Parathyroid adenoma (tissue), 2 donors: Measurements from ENCODE around the gene TM9SF3.

Experiments used
- H2AFZ ChIP-seq: fragments of 300-600 bp; sonication (generic); one replicate; pipeline ENCODE4 v1.7.0; 2017; ENCODE audit warnings: antibody characterized with exemption, mild to moderate bottlenecking
- H3K27ac ChIP-seq: fragments of 300-600 bp; sonication (generic); one replicate; pipeline ENCODE4 v1.7.0; 2017
- H3K27me3 ChIP-seq: fragments of 300-600 bp; sonication (generic); one replicate; pipeline ENCODE4 v1.7.0; 2017; ENCODE audit warnings: low read length; ENCODE audit not compliant: control insufficient read depth, insufficient read depth
- H3K36me3 ChIP-seq: fragments of 300-600 bp; sonication (generic); one replicate; pipeline ENCODE4 v1.7.0; 2017; ENCODE audit warnings: low read length; ENCODE audit not compliant: control insufficient read depth, insufficient read depth
- H3K4me1 ChIP-seq: fragments of 300-600 bp; sonication (generic); one replicate; pipeline ENCODE4 v1.7.0; 2017; ENCODE audit warnings: control low read depth
- H3K4me2 ChIP-seq: fragments of 300-600 bp; sonication (generic); one replicate; pipeline ENCODE4 v1.7.0; 2017; ENCODE audit warnings: low read length
- H3K4me3 ChIP-seq: fragments of 300-600 bp; sonication (generic); one replicate; pipeline ENCODE4 v1.7.0; 2017; ENCODE audit warnings: low read depth, low read length
- H3K79me2 ChIP-seq: fragments of 300-600 bp; sonication (generic); one replicate; pipeline ENCODE4 v1.7.0; 2017; ENCODE audit warnings: control low read depth
- H3K9ac ChIP-seq: fragments of 300-600 bp; sonication (generic); one replicate; pipeline ENCODE4 v1.7.0; 2017; ENCODE audit warnings: mild to moderate bottlenecking
- H3K9me3 ChIP-seq: fragments of 300-600 bp; sonication (generic); one replicate; pipeline ENCODE4 v1.7.0; 2017; ENCODE audit warnings: low read length; ENCODE audit not compliant: control insufficient read depth
- CTCF ChIP-seq: fragments of 300-600 bp; sonication (generic); IDR thresholded peaks from one replicate; pipeline ENCODE4 v1.7.0; 2017; ENCODE audit warnings: antibody characterized with exemption, mild to moderate bottlenecking
- donor health status: primary hyperparathyroidism.

The TM9SF3 gene

GRCh38 chr10:96619120-96619519 lies 32.3 kb upstream of the TM9SF3 start:
- Histone ChIP-seq H3K9me3 (no peaks in the 10 kb centered on the region), H3K36me3 (no peaks in the 10 kb centered on the region), H3K4me2 (no peak overlapping the region), H3K4me1 (no peaks in the 10 kb centered on the region), H3K4me3 (no peak overlapping the region), H2AFZ (no peak overlapping the region), H3K9ac (no peak overlapping the region), H3K27me3 (no peaks in the 10 kb centered on the region), H3K79me2 (no peaks in the 10 kb centered on the region), H3K27ac (no peak overlapping the region)
- TF ChIP-seq CTCF = no peak

GRCh38 chr10:96618653-96619052 lies 31.8 kb upstream of the TM9SF3 start:
- Histone ChIP-seq H3K4me1 (no peaks in the 10 kb centered on the region), H2AFZ (no peak overlapping the region), H3K4me2 (no peak overlapping the region), H3K36me3 (no peaks in the 10 kb centered on the region), H3K27ac (no peak overlapping the region), H3K27me3 (no peaks in the 10 kb centered on the region), H3K4me3 (no peak overlapping the region), H3K79me2 (no peaks in the 10 kb centered on the region), H3K9me3 (no peaks in the 10 kb centered on the region), H3K9ac (no peak overlapping the region)
- no peak for TF ChIP-seq CTCF

- no peak overlapping the region for H3K4me2 ChIP-seq
- H3K4me1 ChIP-seq = no peaks in the 10 kb centered on the region
- no peaks in the 10 kb centered on the region for H3K9me3 ChIP-seq
- no peaks in the 10 kb centered on the region for H3K27me3 ChIP-seq
- no peaks in the 10 kb centered on the region for H3K79me2 ChIP-seq
- H3K36me3 ChIP-seq = no peaks in the 10 kb centered on the region
- no peak overlapping the region for H3K4me3 ChIP-seq
- no peak overlapping the region for H3K9ac ChIP-seq
- H3K27ac ChIP-seq = no peak overlapping the region
- no peak overlapping the region for H2AFZ ChIP-seq
- TF ChIP-seq CTCF = no peak
These were observed 30.1 kb upstream of the TM9SF3 start for GRCh38 chr10:96616961-96617360.

GRCh38 chr10:96614515-96614914 lies 27.7 kb upstream of the TM9SF3 start:
- no peaks in the 10 kb centered on the region for H3K9me3 ChIP-seq
- H3K4me1 ChIP-seq = no peaks in the 10 kb centered on the region
- no peaks in the 10 kb centered on the region for H3K79me2 ChIP-seq
- H3K36me3 ChIP-seq = no peaks in the 10 kb centered on the region
- H3K27me3 ChIP-seq = no peaks in the 10 kb centered on the region
- H3K4me2 ChIP-seq = no peak overlapping the region
- H3K9ac ChIP-seq = no peak overlapping the region
- no peak overlapping the region for H3K4me3 ChIP-seq
- H3K27ac ChIP-seq = no peak overlapping the region
- H2AFZ ChIP-seq = no peak overlapping the region
- TF ChIP-seq CTCF = no peak

GRCh38 chr10:96613576-96613975 lies 26.8 kb upstream of the TM9SF3 start:
- no peaks in the 10 kb centered on the region for H3K4me1 ChIP-seq
- no peak overlapping the region for H3K9ac ChIP-seq
- H2AFZ ChIP-seq = no peak overlapping the region
- no peaks in the 10 kb centered on the region for H3K27me3 ChIP-seq
- H3K36me3 ChIP-seq = no peaks in the 10 kb centered on the region
- TF ChIP-seq CTCF = no peak
- no peaks in the 10 kb centered on the region for H3K79me2 ChIP-seq
- H3K4me3 ChIP-seq = no peak overlapping the region
- H3K27ac ChIP-seq = no peak overlapping the region
- no peaks in the 10 kb centered on the region for H3K9me3 ChIP-seq
- no peak overlapping the region for H3K4me2 ChIP-seq
